Liver (tissue), 9 donors: ENCODE results near the gene PLCB4. TPM values are rescaled to one million over a fixed set of nuclear protein-coding genes. Genes with fewer than 3 reads are reported as not detected.

Experiments
- DNase-seq: peaks from one replicate; pipeline ENCODE4 v3.0.0-alpha.2; 2017; ENCODE audit warnings: low spot score
- H3K27ac ChIP-seq, 2 donors: one replicate each; pipeline ENCODE4 v1.7.0; 2013; ENCODE audit warnings: inconsistent platforms in 2 of 2, low read length in 2 of 2, control low read depth in 1 of 2, low read depth in 1 of 2, mild to moderate bottlenecking in 1 of 2
- H3K27me3 ChIP-seq, 4 donors: one replicate each; pipeline versions ENCODE4 v1.6.1 to v1.7.0; 2013; ENCODE audit warnings: low read length in 3 of 4, inconsistent platforms in 1 of 4, mild to moderate bottlenecking in 1 of 4, moderate library complexity in 1 of 4; ENCODE audit not compliant: control insufficient read depth in 4 of 4, insufficient read depth in 4 of 4
- H3K36me3 ChIP-seq, 4 donors: one replicate each; pipeline versions ENCODE4 v1.6.1 to v1.7.0; 2013; ENCODE audit warnings: low read length in 3 of 4, mild to moderate bottlenecking in 3 of 4, low read depth in 1 of 4, moderate library complexity in 1 of 4; ENCODE audit not compliant: control insufficient read depth in 4 of 4, insufficient read depth in 3 of 4
- H3K4me1 ChIP-seq, 4 donors: one replicate each; pipeline versions ENCODE4 v1.6.1 to v1.7.0; 2013; ENCODE audit warnings: low read length in 3 of 4, mild to moderate bottlenecking in 3 of 4, moderate library complexity in 1 of 4; ENCODE audit not compliant: control insufficient read depth in 4 of 4, insufficient read depth in 4 of 4
- H3K4me3 ChIP-seq, 3 donors: one replicate each; pipeline versions ENCODE4 v1.6.1 to v1.7.0; 2013; ENCODE audit warnings: low read length in 3 of 3, control low read depth in 1 of 3, low read depth in 1 of 3, mild to moderate bottlenecking in 1 of 3
- H3K9ac ChIP-seq, 2 donors: one replicate each; pipeline ENCODE4 v1.7.0; 2013; ENCODE audit warnings: low read length in 2 of 2, mild to moderate bottlenecking in 2 of 2, moderate library complexity in 2 of 2, control low read depth in 1 of 2, low read depth in 1 of 2
- H3K9me3 ChIP-seq, 4 donors: one replicate each; pipeline versions ENCODE4 v1.6.1 to v1.7.0; 2013; ENCODE audit warnings: low read length in 3 of 4; ENCODE audit not compliant: control insufficient read depth in 4 of 4
- EGR1 ChIP-seq, 2 donors: IDR thresholded peaks; 2 replicates each; pipeline ENCODE4 v1.6.1; 2016 to 2018; ENCODE audit warnings: antibody characterized with exemption in 2 of 2, low read depth in 2 of 2
- FOXA1 ChIP-seq: IDR thresholded peaks from 2 replicates; pipeline ENCODE4 v1.6.1; 2016; ENCODE audit warnings: antibody characterized with exemption
- FOXA2 ChIP-seq: IDR thresholded peaks from 2 replicates; pipeline ENCODE4 v1.6.1; 2016; ENCODE audit warnings: antibody characterized with exemption
- HNF4A ChIP-seq, 2 donors: conservative IDR thresholded peaks; 2 replicates each; pipeline ENCODE4 v1.6.1; 2016; ENCODE audit warnings: antibody characterized with exemption in 2 of 2, mild to moderate bottlenecking in 2 of 2
- HNF4G ChIP-seq: IDR thresholded peaks from 2 replicates; pipeline ENCODE4 v1.6.1; 2016; ENCODE audit warnings: antibody characterized with exemption
- JUND ChIP-seq, 2 donors: IDR thresholded peaks; 2 replicates each; pipeline ENCODE4 v1.6.1; 2016; ENCODE audit warnings: antibody characterized with exemption in 2 of 2
- RAD21 ChIP-seq, 2 donors: IDR thresholded peaks; 2 replicates each; pipeline ENCODE4 v1.6.1; 2016; ENCODE audit warnings: antibody characterized with exemption in 2 of 2, mild to moderate bottlenecking in 2 of 2
- RXRA ChIP-seq, 2 donors: IDR thresholded peaks; 2 replicates each; pipeline ENCODE4 v1.6.1; 2017 to 2018; ENCODE audit warnings: antibody characterized with exemption in 2 of 2, mild to moderate bottlenecking in 1 of 2
- SP1 ChIP-seq: IDR thresholded peaks from 2 replicates; pipeline ENCODE4 v1.6.1; 2018; ENCODE audit warnings: antibody characterized with exemption, mild to moderate bottlenecking
- TAF1 ChIP-seq: conservative IDR thresholded peaks from 2 replicates; pipeline ENCODE4 v1.6.1; 2016; ENCODE audit warnings: antibody characterized with exemption, mild to moderate bottlenecking
- YY1 ChIP-seq: IDR thresholded peaks from 2 replicates; pipeline ENCODE4 v1.6.1; 2016; ENCODE audit warnings: antibody characterized with exemption, mild to moderate bottlenecking
- WGBS: extraction: QIAGEN DNeasy Blood & Tissue Kit; methylation state at CpG from one replicate; pipeline ENCODE4 v1.1.7; 2013; 5-methylcytosine and 5-hydroxymethylcytosine counted together
- polyA plus RNA-seq, 2 donors: library from polyadenylated mRNA; stranded (reverse) in 1 of 2; unstranded in 1 of 2; fragments of 200-250 nt in 1 of 2; fragments of >200 nt in 1 of 2; fragmentation: Nextera tagmentation in 1 of 2; extraction: Ambion mirVana in 1 of 2; gene quantifications; one replicate each; pipeline versions ENCODE4 v1.2.1 to v1.2.3, GENCODE V29; 2013 to 2015
- total RNA-seq, 2 donors: library from RNA; depleted of rRNA; stranded (reverse); fragments of >200 nt; gene quantifications; one replicate each; pipeline ENCODE4 v1.2.3, GENCODE V29; 2014
- TF ChIP-seq, protein P1 (sequence below): IDR thresholded peaks from 2 replicates; pipeline ENCODE4 v1.6.1; 2016; ENCODE audit warnings: antibody characterized with exemption
- TF ChIP-seq, protein P2 (sequence below): IDR thresholded peaks from 2 replicates; pipeline ENCODE4 v1.6.1; 2016; ENCODE audit warnings: antibody characterized with exemption, mild to moderate bottlenecking
- donor health status: healthy.
- donor health status: healthy.
- donor health status: healthy.
- donor health status: healthy.
- donor health status: healthy.

PLCB4 gene
- total and polyA plus RNA-seq, 4 donors, result 0.14 to 0.67 (median 0.30) TPM

DNA sequence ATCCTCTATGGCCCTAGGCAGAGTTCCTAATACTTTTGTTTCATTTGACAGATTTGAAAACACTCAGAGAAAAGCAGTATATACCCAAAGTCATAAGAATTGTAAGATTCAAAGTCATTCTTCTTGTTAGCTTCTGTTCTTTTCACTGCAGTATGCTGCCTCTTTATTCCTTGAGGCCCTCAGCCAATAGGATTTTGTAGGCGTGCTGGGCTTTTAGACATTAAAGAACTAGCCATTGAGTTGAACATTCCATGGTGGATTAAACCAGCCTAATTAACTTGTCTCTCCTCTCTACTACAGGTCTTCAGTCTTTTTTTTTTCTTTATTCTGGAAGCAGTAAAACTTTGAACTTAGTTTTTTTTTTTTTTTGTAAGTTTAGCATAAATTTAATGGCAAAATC, 186.3 kb downstream of the PLCB4 start:
- no peak overlapping the region for H3K27ac ChIP-seq
- DNase-seq, result no peak
- no peak overlapping the region for H3K4me3 ChIP-seq
- no peaks in the 10 kb centered on the region for H3K36me3 ChIP-seq
- H3K4me1 ChIP-seq, result no peaks in the 10 kb centered on the region
- H3K9ac ChIP-seq, result no peak overlapping the region
- no peaks in the 10 kb centered on the region for H3K27me3 ChIP-seq
- peaks cover 0 to 3% (median 0%) of the 10 kb centered on the region in 4 donors for H3K9me3 ChIP-seq
- TF ChIP-seq RXRA (IDR thresholded peaks at IDR 0.05) (no peak), FOXA1 (no peak), EGR1 (IDR thresholded peaks at IDR 0.05; ENCODE audit: low read depth in 2 of 2) (no peak), JUND (IDR thresholded peaks at IDR 0.05) (no peak), HNF4A (conservative IDR thresholded peaks at IDR 0.05) (no peak)
- TF ChIP-seq, protein P1, sequence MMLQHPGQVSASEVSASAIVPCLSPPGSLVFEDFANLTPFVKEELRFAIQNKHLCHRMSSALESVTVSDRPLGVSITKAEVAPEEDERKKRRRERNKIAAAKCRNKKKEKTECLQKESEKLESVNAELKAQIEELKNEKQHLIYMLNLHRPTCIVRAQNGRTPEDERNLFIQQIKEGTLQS, result no peak
- 91% methylated on average over 1 of the region's 1 CpG for WGBS

DNA sequence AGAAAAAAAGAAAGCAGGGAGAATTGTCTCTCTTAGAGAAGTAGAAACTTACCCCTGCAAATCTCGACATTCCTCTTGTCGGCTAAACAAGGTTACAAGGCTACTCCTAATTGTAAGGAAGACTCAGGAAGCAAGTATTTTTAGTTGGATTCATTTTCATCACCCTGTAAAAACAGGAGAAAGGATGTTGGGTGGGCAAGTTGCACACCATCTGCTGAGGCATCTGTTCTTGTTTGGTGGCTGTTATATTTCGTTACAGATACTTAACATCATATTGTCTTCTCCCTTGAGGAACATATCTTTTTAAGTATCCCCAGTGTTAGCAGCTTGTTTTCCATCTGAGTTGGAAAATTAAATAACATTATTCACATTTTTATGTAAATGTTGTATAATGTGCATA, 187.5 kb downstream of the PLCB4 start:
- H3K27me3 ChIP-seq, result no peaks in the 10 kb centered on the region
- H3K9ac ChIP-seq, result no peak overlapping the region
- WGBS, result 84% methylated on average over 3 of the region's 3 CpGs
- no peaks in the 10 kb centered on the region for H3K4me1 ChIP-seq
- H3K4me3 ChIP-seq, result no peak overlapping the region
- H3K36me3 ChIP-seq, result no peaks in the 10 kb centered on the region
- DNase-seq, result no peak
- peaks cover 0 to under 1% (median 0%) of the 10 kb centered on the region in 4 donors for H3K9me3 ChIP-seq
- H3K27ac ChIP-seq, result no peak overlapping the region
- TF ChIP-seq JUND (IDR thresholded peaks at IDR 0.05) (no peak), FOXA2 (no peak), YY1 (no peak)
- TF ChIP-seq, protein P1, result no peak

DNA sequence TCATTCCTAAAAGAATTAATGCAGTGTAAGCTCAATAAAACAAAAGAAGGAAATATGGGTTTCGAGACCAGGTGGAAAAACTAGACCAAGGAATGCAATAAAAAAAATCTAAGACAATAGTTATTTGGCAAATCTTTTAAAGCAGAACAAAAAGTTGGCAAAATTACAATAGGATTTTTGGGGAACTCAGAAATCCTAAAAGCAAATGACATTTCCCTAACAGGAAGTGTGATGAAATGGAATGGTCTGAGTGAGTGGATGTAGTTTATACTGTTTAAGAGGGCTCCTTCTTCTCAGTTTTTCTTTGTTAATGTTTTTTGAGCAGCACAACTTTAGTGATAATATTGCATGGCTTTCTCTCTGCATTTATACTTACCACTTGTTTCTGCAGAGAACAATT, 190.0 kb downstream of the PLCB4 start:
- Histone ChIP-seq H3K9ac (no peak overlapping the region), H3K36me3 (no peaks in the 10 kb centered on the region), H3K27me3 (no peaks in the 10 kb centered on the region), H3K4me3 (no peak overlapping the region), H3K4me1 (no peaks in the 10 kb centered on the region), H3K9me3 (no peaks in the 10 kb centered on the region), H3K27ac (no peak overlapping the region)
- no peak for DNase-seq
- TF ChIP-seq FOXA2, result no peak
- no peak for TF ChIP-seq JUND (IDR thresholded peaks at IDR 0.05)
- no peak for TF ChIP-seq RAD21 (IDR thresholded peaks at IDR 0.05)
- no peak for TF ChIP-seq HNF4G
- TF ChIP-seq RXRA (IDR thresholded peaks at IDR 0.05), result no peak
- TF ChIP-seq FOXA1, result no peak
- TF ChIP-seq TAF1, result no peak
- TF ChIP-seq SP1, result no peak
- TF ChIP-seq, protein P2, sequence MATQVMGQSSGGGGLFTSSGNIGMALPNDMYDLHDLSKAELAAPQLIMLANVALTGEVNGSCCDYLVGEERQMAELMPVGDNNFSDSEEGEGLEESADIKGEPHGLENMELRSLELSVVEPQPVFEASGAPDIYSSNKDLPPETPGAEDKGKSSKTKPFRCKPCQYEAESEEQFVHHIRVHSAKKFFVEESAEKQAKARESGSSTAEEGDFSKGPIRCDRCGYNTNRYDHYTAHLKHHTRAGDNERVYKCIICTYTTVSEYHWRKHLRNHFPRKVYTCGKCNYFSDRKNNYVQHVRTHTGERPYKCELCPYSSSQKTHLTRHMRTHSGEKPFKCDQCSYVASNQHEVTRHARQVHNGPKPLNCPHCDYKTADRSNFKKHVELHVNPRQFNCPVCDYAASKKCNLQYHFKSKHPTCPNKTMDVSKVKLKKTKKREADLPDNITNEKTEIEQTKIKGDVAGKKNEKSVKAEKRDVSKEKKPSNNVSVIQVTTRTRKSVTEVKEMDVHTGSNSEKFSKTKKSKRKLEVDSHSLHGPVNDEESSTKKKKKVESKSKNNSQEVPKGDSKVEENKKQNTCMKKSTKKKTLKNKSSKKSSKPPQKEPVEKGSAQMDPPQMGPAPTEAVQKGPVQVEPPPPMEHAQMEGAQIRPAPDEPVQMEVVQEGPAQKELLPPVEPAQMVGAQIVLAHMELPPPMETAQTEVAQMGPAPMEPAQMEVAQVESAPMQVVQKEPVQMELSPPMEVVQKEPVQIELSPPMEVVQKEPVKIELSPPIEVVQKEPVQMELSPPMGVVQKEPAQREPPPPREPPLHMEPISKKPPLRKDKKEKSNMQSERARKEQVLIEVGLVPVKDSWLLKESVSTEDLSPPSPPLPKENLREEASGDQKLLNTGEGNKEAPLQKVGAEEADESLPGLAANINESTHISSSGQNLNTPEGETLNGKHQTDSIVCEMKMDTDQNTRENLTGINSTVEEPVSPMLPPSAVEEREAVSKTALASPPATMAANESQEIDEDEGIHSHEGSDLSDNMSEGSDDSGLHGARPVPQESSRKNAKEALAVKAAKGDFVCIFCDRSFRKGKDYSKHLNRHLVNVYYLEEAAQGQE, result no peak
- 56% methylated on average over 1 of the region's 1 CpG for WGBS
